Osteocyte (in vitro differentiated cells): Measurements from ENCODE around the gene NTSR1. TPM values are rescaled to one million over a fixed set of nuclear protein-coding genes. Genes with fewer than 3 reads are reported as not detected.

Experiments
- DNase-seq: peaks from one replicate; pipeline ENCODE4 v3.0.0; 2021; ENCODE audit warnings: mixed read lengths; ENCODE audit not compliant: unreplicated experiment; ENCODE audit errors: extremely low spot score
- H3K27ac Mint-ChIP-seq: one replicate; pipeline ENCODE4 v1.8.0; 2021; ENCODE audit warnings: mild to moderate bottlenecking, mixed read lengths; ENCODE audit not compliant: unreplicated experiment
- H3K27me3 Mint-ChIP-seq: one replicate; pipeline ENCODE4 v1.8.0; 2021; ENCODE audit warnings: mixed read lengths; ENCODE audit not compliant: unreplicated experiment
- H3K36me3 Mint-ChIP-seq: one replicate; pipeline ENCODE4 v1.8.0; 2021; ENCODE audit warnings: mixed read lengths; ENCODE audit not compliant: unreplicated experiment
- H3K4me1 Mint-ChIP-seq: one replicate; pipeline ENCODE4 v1.8.0; 2021; ENCODE audit warnings: mixed read lengths; ENCODE audit not compliant: unreplicated experiment
- H3K4me3 Mint-ChIP-seq: one replicate; pipeline ENCODE4 v1.8.0; 2021; ENCODE audit warnings: mild to moderate bottlenecking, moderate library complexity, mixed read lengths; ENCODE audit not compliant: unreplicated experiment
- H3K9me3 Mint-ChIP-seq: one replicate; pipeline ENCODE4 v1.8.0; 2021; ENCODE audit warnings: mixed read lengths; ENCODE audit not compliant: unreplicated experiment
- CTCF ChIP-seq: fragments of 200-600 bp; sonication (generic); IDR thresholded peaks from 2 replicates; pipeline ENCODE4 v1.5.0; 2021; ENCODE audit warnings: antibody characterized with exemption, mild to moderate bottlenecking, moderate library complexity
- total RNA-seq: library from RNA; stranded (reverse); gene quantifications from 2 replicates; pipeline ENCODE4 v1.2.1, GENCODE V29; 2021

NTSR1 gene
- total RNA-seq, 1 donor from 2014 or later, result 0.11 TPM

GRCh38 chr20:62762801-62763368 lies 54.2 kb downstream of the NTSR1 start:
- no peak for DNase-seq
- Mint-ChIP-seq H3K4me3 (no peak overlapping the region), H3K27ac (no peak overlapping the region)

GRCh38 chr20:62763404-62763803 lies 54.8 kb downstream of the NTSR1 start:
- H3K9me3 Mint-ChIP-seq, result no peaks in the 10 kb centered on the region
- DNase-seq, result no peak
- H3K4me1 Mint-ChIP-seq, result peaks cover 2% of the 10 kb centered on the region
- peaks cover 11% of the 10 kb centered on the region for H3K27me3 Mint-ChIP-seq
- H3K36me3 Mint-ChIP-seq, result no peaks in the 10 kb centered on the region
- no peak for TF ChIP-seq CTCF
- no peak overlapping the region for H3K4me3 Mint-ChIP-seq
- H3K27ac Mint-ChIP-seq, result no peak overlapping the region

More at GRCh38 chr20:62762801-62763368, 54.2 kb downstream of the NTSR1 start:
- no peaks in the 10 kb centered on the region for H3K4me1 Mint-ChIP-seq
- no peaks in the 10 kb centered on the region for H3K9me3 Mint-ChIP-seq
- peaks cover 12% of the 10 kb centered on the region for H3K27me3 Mint-ChIP-seq
- H3K36me3 Mint-ChIP-seq, result no peaks in the 10 kb centered on the region
- no peak for TF ChIP-seq CTCF

DNA sequence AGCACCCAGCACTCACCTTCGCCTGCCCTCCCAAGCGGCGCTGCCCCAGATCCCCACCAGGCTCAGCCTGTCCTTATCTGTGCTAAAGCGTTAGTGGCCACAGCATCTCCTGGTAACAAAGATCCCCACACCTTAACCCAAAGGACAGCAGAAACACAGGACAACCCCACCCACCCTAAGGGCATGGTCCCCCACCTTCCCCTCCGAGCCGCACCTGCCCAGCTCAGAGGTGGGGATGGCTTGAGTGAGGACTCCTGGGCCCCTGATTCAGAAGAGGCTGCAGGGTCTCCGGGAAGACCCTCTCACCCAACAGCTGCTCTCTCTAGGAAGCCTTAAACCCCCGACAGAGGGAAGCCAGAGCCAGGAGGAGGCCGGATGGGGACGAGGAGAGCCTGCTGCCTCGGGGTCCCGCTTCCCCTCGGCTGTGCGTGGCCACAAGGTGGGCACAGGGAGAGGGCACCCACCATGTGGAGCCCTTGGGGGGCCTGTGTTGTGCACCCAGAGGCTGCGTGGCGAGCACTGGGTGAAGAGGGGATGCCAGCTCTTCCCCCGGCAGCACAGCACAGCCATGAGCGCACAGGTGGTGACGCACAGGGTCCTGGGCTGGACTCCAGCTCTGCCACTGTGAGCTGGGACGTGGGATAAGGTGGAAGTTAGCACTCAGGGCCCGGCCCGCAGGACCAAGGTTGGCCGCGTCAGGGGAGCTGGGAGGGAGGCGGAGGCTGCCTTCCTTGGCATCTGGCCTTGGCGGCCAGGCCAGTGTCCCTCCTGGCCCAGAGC lies 55.7 kb downstream of the NTSR1 start:
- H3K9me3 Mint-ChIP-seq, result no peaks in the 10 kb centered on the region
- H3K27me3 Mint-ChIP-seq, result peaks cover 9% of the 10 kb centered on the region
- no peak for TF ChIP-seq CTCF
- H3K4me3 Mint-ChIP-seq, result no peak overlapping the region
- H3K27ac Mint-ChIP-seq, result no peak overlapping the region
- no peaks in the 10 kb centered on the region for H3K36me3 Mint-ChIP-seq
- peaks cover 5% of the 10 kb centered on the region for H3K4me1 Mint-ChIP-seq
- DNase-seq, result no peak

DNA sequence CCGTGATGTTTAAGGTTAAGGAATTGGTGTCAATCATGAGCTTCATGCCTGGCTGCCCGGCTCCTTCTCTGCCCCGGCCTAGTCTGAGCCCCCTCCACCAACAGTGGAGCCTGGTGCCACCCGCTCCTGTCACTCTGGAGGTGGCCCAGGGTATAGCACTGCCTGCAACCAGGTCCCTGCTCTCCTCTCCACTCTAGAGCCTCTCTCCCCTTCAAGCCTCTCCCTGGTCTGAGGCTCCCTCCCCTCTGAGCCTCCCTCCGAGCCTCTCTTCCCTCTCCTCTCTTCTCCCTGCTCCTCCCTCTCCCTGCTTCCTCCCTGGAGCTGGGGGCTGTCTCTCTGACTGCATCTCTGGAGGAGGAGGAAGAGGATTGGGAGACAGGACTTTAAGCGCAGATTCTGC lies 56.4 kb downstream of the NTSR1 start:
- no peak overlapping the region for H3K27ac Mint-ChIP-seq
- H3K4me3 Mint-ChIP-seq, result no peak overlapping the region
- H3K27me3 Mint-ChIP-seq, result peaks cover 7% of the 10 kb centered on the region
- H3K9me3 Mint-ChIP-seq, result no peaks in the 10 kb centered on the region
- no peak for DNase-seq
- peaks cover 5% of the 10 kb centered on the region for H3K4me1 Mint-ChIP-seq
- no peaks in the 10 kb centered on the region for H3K36me3 Mint-ChIP-seq
- TF ChIP-seq CTCF, result no peak

DNA sequence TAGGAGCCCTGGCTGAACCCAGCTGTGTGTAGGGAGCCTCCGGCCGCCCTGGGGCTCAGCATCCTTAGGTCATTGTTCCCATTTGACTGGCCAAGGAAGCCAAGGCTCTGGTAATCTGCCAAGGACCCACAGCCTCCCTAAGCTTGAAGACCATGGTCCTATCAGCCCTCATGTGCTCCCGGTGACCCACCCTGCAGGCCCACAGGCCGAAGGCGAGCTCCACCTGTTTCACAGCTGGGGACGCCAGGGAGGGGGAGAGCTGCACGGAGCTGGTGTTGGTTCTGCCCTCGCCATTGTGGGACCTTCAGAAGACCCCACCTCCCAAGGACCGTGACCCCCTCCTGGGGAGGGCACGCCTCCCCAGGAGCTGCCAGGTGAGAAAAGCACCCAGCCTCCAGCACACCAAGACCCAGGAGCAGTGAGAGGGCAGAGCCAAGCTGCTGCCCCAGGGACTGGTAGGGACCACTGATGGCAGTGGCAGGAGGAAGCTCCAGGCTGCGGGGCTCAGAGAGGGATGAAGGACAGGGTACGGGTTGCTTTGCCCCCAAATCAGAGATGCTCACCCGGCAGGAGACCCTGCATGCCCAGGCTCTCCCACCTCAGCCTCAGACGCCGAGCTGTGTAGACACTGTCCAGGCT lies 56.9 kb downstream of the NTSR1 start:
- peaks cover 5% of the 10 kb centered on the region for H3K4me1 Mint-ChIP-seq
- H3K36me3 Mint-ChIP-seq, result no peaks in the 10 kb centered on the region
- no peak for TF ChIP-seq CTCF
- no peak overlapping the region for H3K4me3 Mint-ChIP-seq
- H3K27me3 Mint-ChIP-seq, result peaks cover 7% of the 10 kb centered on the region
- DNase-seq, result no peak
- no peak overlapping the region for H3K27ac Mint-ChIP-seq
- H3K9me3 Mint-ChIP-seq, result no peaks in the 10 kb centered on the region
